22Rv1 (cell line): ENCODE results near the gene OR52N5.

Experiments used
- CTCF ChIP-seq: fragments of 450-650 bp; IDR thresholded peaks from 2 replicates; pipeline ENCODE4 v1.5.1; 2017; ENCODE audit warnings: mild to moderate bottlenecking
- ZFX ChIP-seq: fragments of 450-650 bp; IDR thresholded peaks from 2 replicates; pipeline ENCODE4 v1.6.1; 2017; ENCODE audit warnings: antibody characterized with exemption, borderline replicate concordance

DNA sequence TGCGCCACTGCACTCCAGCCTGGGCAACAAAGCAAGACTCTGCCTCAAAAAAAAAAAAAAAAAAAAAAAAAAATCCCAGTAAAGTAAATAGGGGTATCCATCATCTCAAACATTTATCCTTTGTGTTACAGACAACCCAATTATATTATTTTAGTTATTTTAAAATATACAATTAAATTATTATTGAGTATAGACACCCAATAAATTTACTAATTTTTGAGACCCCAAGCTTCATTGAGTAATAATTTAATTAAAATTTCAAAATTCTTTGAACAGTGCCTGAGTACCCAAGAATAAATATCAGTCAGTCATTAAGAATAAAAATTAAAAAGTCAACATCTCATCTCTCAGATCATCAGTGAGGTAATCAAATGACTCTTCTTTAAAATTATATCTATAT lies 29.2 kb downstream of the OR52N5 start, which contains the start of gene OR52N4:
- TF ChIP-seq ZFX (no peak), CTCF (no peak)
